HepG2 (cell line): ENCODE data around the gene IFITM10. TPM values are rescaled to one million over a fixed set of nuclear protein-coding genes. Genes with fewer than 3 reads are reported as not detected.

Experiments
- CCDC6 ChIP-seq: sonication (generic); formaldehyde crosslinking; IDR thresholded peaks from 2 replicates; pipeline ENCODE4 v1.8.1; 2022; ENCODE audit warnings: mild to moderate bottlenecking, missing genetic modification reagents, moderate library complexity
- CTCF ChIP-seq: sonication (generic); formaldehyde crosslinking; IDR thresholded peaks from 2 replicates; pipeline ENCODE4 v1.5.0; 2020; ENCODE audit warnings: mild to moderate bottlenecking, missing genetic modification reagents, moderate library complexity
- DPF2 ChIP-seq: sonication (generic); formaldehyde crosslinking; IDR thresholded peaks from 2 replicates; pipeline ENCODE4 v1.4.0; 2020; ENCODE audit warnings: mild to moderate bottlenecking, low read depth, missing genetic modification reagents, borderline replicate concordance
- HMGA1 ChIP-seq: sonication (generic); formaldehyde crosslinking; conservative IDR thresholded peaks from 2 replicates; pipeline ENCODE4 v1.4.0; 2020; ENCODE audit warnings: missing genetic modification reagents
- JUNB ChIP-seq: sonication (generic); formaldehyde crosslinking; IDR thresholded peaks from 2 replicates; pipeline ENCODE4 v1.8.0; 2022; ENCODE audit warnings: missing genetic modification reagents, mild to moderate bottlenecking, borderline replicate concordance
- KLF13 ChIP-seq: sonication (generic); formaldehyde crosslinking; IDR thresholded peaks from 2 replicates; pipeline ENCODE4 v1.4.0; 2020; ENCODE audit warnings: mild to moderate bottlenecking, missing genetic modification reagents
- MEF2D ChIP-seq: sonication (generic); formaldehyde crosslinking; IDR thresholded peaks from 2 replicates; pipeline ENCODE4 v1.5.1; 2020; ENCODE audit warnings: mild to moderate bottlenecking, missing genetic modification reagents
- STAT5B ChIP-seq: sonication (generic); formaldehyde crosslinking; IDR thresholded peaks from 2 replicates; pipeline ENCODE4 v1.4.0; 2020; ENCODE audit warnings: missing genetic modification reagents
- ZBTB14 ChIP-seq: sonication (generic); formaldehyde crosslinking; IDR thresholded peaks from 2 replicates; pipeline ENCODE4 v1.4.0; 2020; ENCODE audit warnings: missing genetic modification reagents
- ZFP36L2 ChIP-seq: sonication (generic); formaldehyde crosslinking; IDR thresholded peaks from 2 replicates; pipeline ENCODE4 v1.4.0; 2020; ENCODE audit warnings: missing genetic modification reagents
- ZFP90 ChIP-seq: sonication (generic); formaldehyde crosslinking; IDR thresholded peaks from 2 replicates; pipeline ENCODE4 v1.8.0; 2022; ENCODE audit warnings: missing genetic modification reagents, mild to moderate bottlenecking, inconsistent platforms, borderline replicate concordance
- ZKSCAN5 ChIP-seq: sonication (generic); formaldehyde crosslinking; IDR thresholded peaks from 2 replicates; pipeline ENCODE4 v1.5.1; 2020; ENCODE audit warnings: mild to moderate bottlenecking, missing genetic modification reagents
- ZNF207 ChIP-seq: fragments of 450-650 bp; IDR thresholded peaks from 2 replicates; pipeline ENCODE4 v1.6.1; 2016; ENCODE audit warnings: antibody characterized with exemption, borderline replicate concordance
- ZNF431 ChIP-seq: sonication (generic); formaldehyde crosslinking; IDR thresholded peaks from 2 replicates; pipeline ENCODE4 v1.9.0; 2022; ENCODE audit warnings: missing genetic modification reagents, low read depth, mild to moderate bottlenecking, borderline replicate concordance
- ZNF552 ChIP-seq: sonication (generic); formaldehyde crosslinking; IDR thresholded peaks from 2 replicates; pipeline ENCODE4 v1.9.0; 2022; ENCODE audit warnings: missing genetic modification reagents, mild to moderate bottlenecking, borderline replicate concordance
- ZNF672 ChIP-seq: sonication (generic); formaldehyde crosslinking; IDR thresholded peaks from 2 replicates; pipeline ENCODE4 v1.8.1; 2022; ENCODE audit warnings: missing genetic modification reagents
- ZNF746 ChIP-seq: sonication (generic); formaldehyde crosslinking; IDR thresholded peaks from 2 replicates; pipeline ENCODE4 v1.8.0; 2022; ENCODE audit warnings: mild to moderate bottlenecking, missing genetic modification reagents
- ZNF761 ChIP-seq: sonication (generic); formaldehyde crosslinking; conservative IDR thresholded peaks from 2 replicates; pipeline ENCODE4 v1.4.0; 2020; ENCODE audit warnings: mild to moderate bottlenecking, missing genetic modification reagents
- polyA plus RNA-seq, 8 experiments: library from polyadenylated mRNA; depleted of rRNA in 3 of 8; stranded (reverse) in 7 of 8; unstranded in 1 of 8; fragments of >200 nt; fragmentation: Illumina TruSeq in 4 of 8; extraction: Trizol in 4 of 8; gene quantifications; 2 replicates each; pipeline versions ENCODE4 v1.2.1 to v1.2.3, GENCODE V29; 2011 to 2016; ENCODE audit warnings: low read depth in 4 of 8, missing spikeins in 1 of 8, mixed read lengths in 1 of 8; ENCODE audit not compliant: insufficient read depth in 1 of 8
- total RNA-seq, 5 experiments: library from RNA; depleted of rRNA; stranded (reverse); fragments of >200 nt; fragmentation: Illumina TruSeq; extraction: Trizol; gene quantifications; 2 replicates each; pipeline ENCODE4 v1.2.3, GENCODE V29; 2016; ENCODE audit warnings: low read depth in 1 of 5
- TF ChIP-seq, protein P1 (sequence below): sonication (generic); formaldehyde crosslinking; IDR thresholded peaks from 2 replicates; pipeline ENCODE4 v1.5.0; 2020; ENCODE audit warnings: missing genetic modification reagents
- TF ChIP-seq, protein P2 (sequence below): sonication (generic); formaldehyde crosslinking; IDR thresholded peaks from 2 replicates; pipeline ENCODE4 v1.4.0; 2020; ENCODE audit warnings: missing genetic modification reagents
- TF ChIP-seq, protein P3 (sequence below): sonication (generic); formaldehyde crosslinking; IDR thresholded peaks from 2 replicates; pipeline ENCODE4 v1.4.0; 2020; ENCODE audit warnings: missing genetic modification reagents, borderline replicate concordance

Gene IFITM10
- total and polyA plus RNA-seq, 2 of the 13 experiments (the other 11 are each of a cell fraction or from before 2014, with no cell fraction given), result 0.09 to 0.13 TPM

GRCh38 chr11:1763796-1764661 lies 13.6 kb upstream of the IFITM10 start, which contains the start of gene CTSD (continued):
- TF ChIP-seq, protein P1, sequence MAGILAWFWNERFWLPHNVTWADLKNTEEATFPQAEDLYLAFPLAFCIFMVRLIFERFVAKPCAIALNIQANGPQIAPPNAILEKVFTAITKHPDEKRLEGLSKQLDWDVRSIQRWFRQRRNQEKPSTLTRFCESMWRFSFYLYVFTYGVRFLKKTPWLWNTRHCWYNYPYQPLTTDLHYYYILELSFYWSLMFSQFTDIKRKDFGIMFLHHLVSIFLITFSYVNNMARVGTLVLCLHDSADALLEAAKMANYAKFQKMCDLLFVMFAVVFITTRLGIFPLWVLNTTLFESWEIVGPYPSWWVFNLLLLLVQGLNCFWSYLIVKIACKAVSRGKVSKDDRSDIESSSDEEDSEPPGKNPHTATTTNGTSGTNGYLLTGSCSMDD (CRISPR knock-in tag), result no peak
- TF ChIP-seq ZNF746 (CRISPR knock-in tag), result no peak
- TF ChIP-seq ZNF672 (CRISPR knock-in tag), result no peak
- TF ChIP-seq MEF2D (CRISPR knock-in tag), result no peak
- TF ChIP-seq JUNB (CRISPR knock-in tag), result no peak
- TF ChIP-seq ZNF431 (CRISPR knock-in tag), result 0 out of 2 replicates have a peak, but pooled peaks have one; percentile 35
- no peak for TF ChIP-seq HMGA1 (CRISPR knock-in tag)
- no peak for TF ChIP-seq DPF2 (CRISPR knock-in tag)
- TF ChIP-seq ZNF207, result no peak
- TF ChIP-seq STAT5B (CRISPR knock-in tag), result no peak
- TF ChIP-seq ZBTB14 (CRISPR knock-in tag), result 0 out of 2 replicates have a peak, but pooled peaks have one; percentile 20
- no peak for TF ChIP-seq CCDC6 (CRISPR knock-in tag)
- TF ChIP-seq ZNF552 (CRISPR knock-in tag), result no peak
- TF ChIP-seq, protein P2, sequence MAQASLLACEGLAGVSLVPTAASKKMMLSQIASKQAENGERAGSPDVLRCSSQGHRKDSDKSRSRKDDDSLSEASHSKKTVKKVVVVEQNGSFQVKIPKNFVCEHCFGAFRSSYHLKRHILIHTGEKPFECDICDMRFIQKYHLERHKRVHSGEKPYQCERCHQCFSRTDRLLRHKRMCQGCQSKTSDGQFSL (CRISPR knock-in tag), result no peak
- TF ChIP-seq, protein P3, sequence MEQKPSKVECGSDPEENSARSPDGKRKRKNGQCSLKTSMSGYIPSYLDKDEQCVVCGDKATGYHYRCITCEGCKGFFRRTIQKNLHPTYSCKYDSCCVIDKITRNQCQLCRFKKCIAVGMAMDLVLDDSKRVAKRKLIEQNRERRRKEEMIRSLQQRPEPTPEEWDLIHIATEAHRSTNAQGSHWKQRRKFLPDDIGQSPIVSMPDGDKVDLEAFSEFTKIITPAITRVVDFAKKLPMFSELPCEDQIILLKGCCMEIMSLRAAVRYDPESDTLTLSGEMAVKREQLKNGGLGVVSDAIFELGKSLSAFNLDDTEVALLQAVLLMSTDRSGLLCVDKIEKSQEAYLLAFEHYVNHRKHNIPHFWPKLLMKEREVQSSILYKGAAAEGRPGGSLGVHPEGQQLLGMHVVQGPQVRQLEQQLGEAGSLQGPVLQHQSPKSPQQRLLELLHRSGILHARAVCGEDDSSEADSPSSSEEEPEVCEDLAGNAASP (CRISPR knock-in tag), result peak; percentile 35; the same call in 1 of the 2 replicates
- peak; percentile 9; the same call in 1 of the 2 replicates for TF ChIP-seq CTCF (CRISPR knock-in tag)
- TF ChIP-seq KLF13 (CRISPR knock-in tag), result no peak
- no peak for TF ChIP-seq ZFP36L2
- no peak for TF ChIP-seq ZKSCAN5 (CRISPR knock-in tag)
- no peak for TF ChIP-seq ZNF761 (CRISPR knock-in tag)
- no peak; the same call in 1 of the 2 replicates for TF ChIP-seq ZFP90 (CRISPR knock-in tag)
